T-helper 1 cell treated with Interleukin-12 subunit alpha and Interleukin-12 subunit beta and Interleukin-4 antibody, amounts not matched to agents 30 ng/mL and 1 ng/mL, for 36 hours (primary cell): ENCODE results near the gene ZNF829. TPM values are rescaled to one million over a fixed set of nuclear protein-coding genes. Genes with fewer than 3 reads are reported as not detected.

Experiments used
- total RNA-seq: library from RNA; stranded (reverse); gene quantifications from 2 replicates; pipeline ENCODE4 v1.2.3, GENCODE V29; 2022

ZNF829 gene
- total RNA-seq, 1 donor from 2014 or later: 4.8 TPM

Other genes starting within 250 kb of the ZNF829 start
- gene ZNF461, start 249.5 kb downstream of the ZNF829 start, total RNA-seq: 5.3 and 8.5 TPM in 2 replicates
- 7.6 and 12.5 TPM in 2 replicates for gene ZNF567, start 228.7 kb downstream of the ZNF829 start, total RNA-seq
- gene ZNF850, start 143.5 kb downstream of the ZNF829 start, total RNA-seq: 3.3 and 3.5 TPM in 2 replicates
- 5.7 and 6.6 TPM in 2 replicates for gene ZNF790, start 77.9 kb downstream of the ZNF829 start, total RNA-seq
- gene ZNF345, start 65.4 kb downstream of the ZNF829 start, total RNA-seq: 4.8 and 5.7 TPM in 2 replicates
- gene ZNF568, start within 50 bp of the ZNF829 start, total RNA-seq: 5.0 and 6.7 TPM in 2 replicates
- gene ZNF420, start 162.1 kb upstream of the ZNF829 start, total RNA-seq: 14.0 and 14.9 TPM in 2 replicates